SK-N-SH treated with all-trans-retinoic acid at 6 μM for 48 hours (cell line): ENCODE results near the gene IL4R.

Experiments used
- ATAC-seq: fragments of 200-7000 bp; cut with Tn5 transposase; 3 replicates; pipeline ENCODE4 v1.9.1; 2020; ENCODE audit warnings: mild to moderate bottlenecking, moderate library complexity
- ARNTL ChIP-seq: fragments of 450-650 bp; formaldehyde crosslinking; IDR thresholded peaks from 2 replicates; pipeline ENCODE4 v1.5.0; 2020; ENCODE audit warnings: low read depth, mild to moderate bottlenecking, moderate library complexity, borderline replicate concordance
- BACH2 ChIP-seq: fragments of 250-450 bp; sonication (Bioruptor Pico); IDR thresholded peaks from 2 replicates; pipeline ENCODE4 v1.9.0; 2021; ENCODE audit warnings: mild to moderate bottlenecking, borderline replicate concordance
- CSDC2 ChIP-seq: fragments of 250-450 bp; sonication (Bioruptor Pico); IDR thresholded peaks from 2 replicates; pipeline ENCODE4 v1.5.0; 2020; ENCODE audit warnings: mild to moderate bottlenecking, moderate library complexity
- CSRNP3 ChIP-seq: fragments of 250-450 bp; sonication (Bioruptor Pico); IDR thresholded peaks from 2 replicates; pipeline ENCODE4 v1.5.1; 2021; ENCODE audit warnings: mild to moderate bottlenecking, moderate library complexity
- GLIS3 ChIP-seq: fragments of 250-450 bp; sonication (Bioruptor Pico); IDR thresholded peaks from 2 replicates; pipeline ENCODE4 v1.5.0; 2020; ENCODE audit warnings: mild to moderate bottlenecking, moderate library complexity
- ISL1 ChIP-seq: fragments of 250-450 bp; sonication (Bioruptor Pico); IDR thresholded peaks from 2 replicates; pipeline ENCODE4 v2.1.2; 2022; ENCODE audit warnings: mild to moderate bottlenecking, moderate library complexity
- OSR1 ChIP-seq: fragments of 250-450 bp; sonication (Bioruptor Pico); IDR thresholded peaks from 2 replicates; pipeline ENCODE4 v1.8.0; 2022; ENCODE audit warnings: moderate library complexity, mild to moderate bottlenecking, inconsistent platforms
- PPARA ChIP-seq: fragments of 250-450 bp; sonication (Bioruptor Pico); IDR thresholded peaks from 2 replicates; pipeline ENCODE4 v1.5.0; 2020; ENCODE audit warnings: mild to moderate bottlenecking, borderline replicate concordance
- SNAI2 ChIP-seq: fragments of 250-450 bp; sonication (Bioruptor Pico); IDR thresholded peaks from 2 replicates; pipeline ENCODE4 v1.5.0; 2020; ENCODE audit warnings: mild to moderate bottlenecking, moderate library complexity
- TCF4 ChIP-seq: fragments of 250-450 bp; sonication (Bioruptor Pico); IDR thresholded peaks from 2 replicates; pipeline ENCODE4 v1.8.0; 2021; ENCODE audit warnings: mild to moderate bottlenecking, moderate library complexity, borderline replicate concordance
- TSHZ2 ChIP-seq: fragments of 250-450 bp; sonication (Bioruptor Pico); IDR thresholded peaks from 2 replicates; pipeline ENCODE4 v1.5.0; 2020; ENCODE audit warnings: mild to moderate bottlenecking, moderate library complexity
- ZC3H10 ChIP-seq: fragments of 250-450 bp; sonication (Bioruptor Pico); IDR thresholded peaks from 2 replicates; pipeline ENCODE4 v1.5.1; 2021; ENCODE audit warnings: mild to moderate bottlenecking, moderate library complexity
- ZFP3 ChIP-seq: fragments of 250-450 bp; sonication (Bioruptor Pico); IDR thresholded peaks from 2 replicates; pipeline ENCODE4 v1.5.0; 2020; ENCODE audit warnings: mild to moderate bottlenecking, moderate library complexity
- ZFP30 ChIP-seq: fragments of 450-650 bp; formaldehyde crosslinking; IDR thresholded peaks from 2 replicates; pipeline ENCODE4 v1.5.0; 2022; ENCODE audit warnings: mild to moderate bottlenecking, moderate library complexity
- ZNF70 ChIP-seq: fragments of 450-650 bp; formaldehyde crosslinking; IDR thresholded peaks from 2 replicates; pipeline ENCODE4 v1.5.0; 2020; ENCODE audit warnings: mild to moderate bottlenecking, moderate library complexity
- ZNF8 ChIP-seq: fragments of 450-650 bp; formaldehyde crosslinking; IDR thresholded peaks from 2 replicates; pipeline ENCODE4 v1.5.0; 2020; ENCODE audit warnings: mild to moderate bottlenecking, moderate library complexity
- TF ChIP-seq, protein P1 (sequence below): fragments of 250-450 bp; sonication (Bioruptor Pico); IDR thresholded peaks from 2 replicates; pipeline ENCODE4 v1.8.0; 2021; ENCODE audit warnings: low read depth, mild to moderate bottlenecking, moderate library complexity, borderline replicate concordance
- TF ChIP-seq, protein P2 (sequence below): fragments of 250-450 bp; sonication (Bioruptor Pico); IDR thresholded peaks from 2 replicates; pipeline ENCODE4 v1.8.0; 2020; ENCODE audit warnings: mild to moderate bottlenecking, moderate library complexity, borderline replicate concordance

Gene IL4R

GRCh38 chr16:27369806-27370205 lies 56.0 kb downstream of the IL4R start:
- ATAC-seq = no peak
- TF ChIP-seq, protein P1, sequence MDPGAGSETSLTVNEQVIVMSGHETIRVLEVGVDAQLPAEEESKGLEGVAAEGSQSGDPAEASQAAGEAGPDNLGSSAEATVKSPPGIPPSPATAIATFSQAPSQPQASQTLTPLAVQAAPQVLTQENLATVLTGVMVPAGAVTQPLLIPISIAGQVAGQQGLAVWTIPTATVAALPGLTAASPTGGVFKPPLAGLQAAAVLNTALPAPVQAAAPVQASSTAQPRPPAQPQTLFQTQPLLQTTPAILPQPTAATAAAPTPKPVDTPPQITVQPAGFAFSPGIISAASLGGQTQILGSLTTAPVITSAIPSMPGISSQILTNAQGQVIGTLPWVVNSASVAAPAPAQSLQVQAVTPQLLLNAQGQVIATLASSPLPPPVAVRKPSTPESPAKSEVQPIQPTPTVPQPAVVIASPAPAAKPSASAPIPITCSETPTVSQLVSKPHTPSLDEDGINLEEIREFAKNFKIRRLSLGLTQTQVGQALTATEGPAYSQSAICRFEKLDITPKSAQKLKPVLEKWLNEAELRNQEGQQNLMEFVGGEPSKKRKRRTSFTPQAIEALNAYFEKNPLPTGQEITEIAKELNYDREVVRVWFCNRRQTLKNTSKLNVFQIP = no peak

GRCh38 chr16:27370318-27370717 lies 56.5 kb downstream of the IL4R start:
- TF ChIP-seq TSHZ2 (CRISPR knock-in tag) (no peak), TCF4 (CRISPR knock-in tag) (no peak)
- TF ChIP-seq, protein P1 = no peak

GRCh38 chr16:27373312-27373711 lies 59.5 kb downstream of the IL4R start:
- no peak for TF ChIP-seq PPARA
- no peak for TF ChIP-seq ZFP30 (CRISPR knock-in tag)
- no peak for TF ChIP-seq ZNF8 (CRISPR knock-in tag)
- no peak for TF ChIP-seq OSR1 (CRISPR knock-in tag)
- TF ChIP-seq TCF4 (CRISPR knock-in tag) = no peak
- TF ChIP-seq CSRNP3 (CRISPR knock-in tag) = no peak
- no peak for TF ChIP-seq ZNF70 (CRISPR knock-in tag)
- TF ChIP-seq ZFP3 (CRISPR knock-in tag) = no peak
- no peak for TF ChIP-seq BACH2 (CRISPR knock-in tag)
- no peak for TF ChIP-seq SNAI2 (CRISPR knock-in tag)
- no peak for TF ChIP-seq ZC3H10 (CRISPR knock-in tag)
- TF ChIP-seq GLIS3 (CRISPR knock-in tag) = no peak
- TF ChIP-seq ISL1 (CRISPR knock-in tag) = no peak
- TF ChIP-seq CSDC2 = no peak
- TF ChIP-seq ARNTL (CRISPR knock-in tag) = no peak
- TF ChIP-seq TSHZ2 (CRISPR knock-in tag) = no peak
- TF ChIP-seq, protein P2, sequence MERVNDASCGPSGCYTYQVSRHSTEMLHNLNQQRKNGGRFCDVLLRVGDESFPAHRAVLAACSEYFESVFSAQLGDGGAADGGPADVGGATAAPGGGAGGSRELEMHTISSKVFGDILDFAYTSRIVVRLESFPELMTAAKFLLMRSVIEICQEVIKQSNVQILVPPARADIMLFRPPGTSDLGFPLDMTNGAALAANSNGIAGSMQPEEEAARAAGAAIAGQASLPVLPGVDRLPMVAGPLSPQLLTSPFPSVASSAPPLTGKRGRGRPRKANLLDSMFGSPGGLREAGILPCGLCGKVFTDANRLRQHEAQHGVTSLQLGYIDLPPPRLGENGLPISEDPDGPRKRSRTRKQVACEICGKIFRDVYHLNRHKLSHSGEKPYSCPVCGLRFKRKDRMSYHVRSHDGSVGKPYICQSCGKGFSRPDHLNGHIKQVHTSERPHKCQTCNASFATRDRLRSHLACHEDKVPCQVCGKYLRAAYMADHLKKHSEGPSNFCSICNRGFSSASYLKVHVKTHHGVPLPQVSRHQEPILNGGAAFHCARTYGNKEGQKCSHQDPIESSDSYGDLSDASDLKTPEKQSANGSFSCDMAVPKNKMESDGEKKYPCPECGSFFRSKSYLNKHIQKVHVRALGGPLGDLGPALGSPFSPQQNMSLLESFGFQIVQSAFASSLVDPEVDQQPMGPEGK = no peak
- TF ChIP-seq, all 23 proteins: peak for 0
- no peak for ATAC-seq

More at GRCh38 chr16:27370318-27370717, 56.5 kb downstream of the IL4R start:
- ATAC-seq = no peak
